Activated T-cell treated with anti-CD3 and anti-CD28 coated beads, Interleukin-2, amount 50 U/mL, for 4 hours (primary cell): ENCODE results near the gene AK2. TPM values are rescaled to one million over a fixed set of nuclear protein-coding genes. Genes with fewer than 3 reads are reported as not detected.
"Not testable (repeated sequence)": the region's sequence is repeated elsewhere in the genome, so short reads cannot be mapped to it uniquely, and the experiment has no call there.

Experiments
- ATAC-seq, 2 donors: fragments of 200-7000 bp; cut with Tn5 transposase; one replicate each; pipeline ENCODE4 v1.10.0; 2021
- DNase-seq: peaks from one replicate; pipeline ENCODE4 v3.0.0-alpha.2; 2020
- H3K27me3 Mint-ChIP-seq: one replicate; pipeline ENCODE4 v1.8.0; 2021; ENCODE audit warnings: low read depth, mixed read lengths
- H3K36me3 Mint-ChIP-seq: one replicate; pipeline ENCODE4 v1.8.0; 2022; ENCODE audit warnings: mixed read lengths; ENCODE audit not compliant: insufficient read depth
- H3K4me1 Mint-ChIP-seq: one replicate; pipeline ENCODE4 v1.8.0; 2021; ENCODE audit warnings: low read depth, mixed read lengths
- H3K4me3 Mint-ChIP-seq: one replicate; pipeline ENCODE4 v1.8.0; 2021; ENCODE audit warnings: mild to moderate bottlenecking, moderate library complexity, mixed read lengths
- H3K9me3 Mint-ChIP-seq: one replicate; pipeline ENCODE4 v1.8.0; 2021; ENCODE audit warnings: mixed read lengths
- total RNA-seq, 3 donors: library from RNA; stranded (reverse); gene quantifications; one replicate each; pipeline ENCODE4 v1.2.1, GENCODE V29; 2021

The AK2 gene
- total RNA-seq, 3 donors from 2014 or later = 320 to 346 (median 334) TPM

DNA sequence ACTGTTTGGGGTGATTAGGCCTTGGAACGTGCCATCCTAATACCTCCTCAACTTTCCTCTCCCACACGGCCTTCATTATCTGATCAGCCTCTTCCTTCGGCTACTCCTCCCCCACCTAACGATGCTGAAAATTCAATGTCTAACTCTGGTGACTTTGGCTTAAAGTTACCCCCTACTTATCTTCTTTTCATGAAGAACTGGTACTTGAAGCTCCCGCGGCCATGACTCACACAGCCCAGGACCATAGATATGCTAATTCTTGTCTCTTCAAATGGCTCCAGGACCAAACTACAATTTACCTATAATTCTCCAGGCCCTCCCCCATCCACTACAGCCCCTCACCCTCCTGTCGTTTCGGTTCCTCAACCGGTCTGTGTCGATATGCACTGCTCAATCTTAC is 28.6 kb upstream of the AK2 start:
- no peak for ATAC-seq
- Mint-ChIP-seq H3K27me3 (peaks cover 2% of the 10 kb centered on the region), H3K4me3 (no peak overlapping the region), H3K36me3 (peaks cover 17% of the 10 kb centered on the region), H3K9me3 (peaks cover 51% of the 10 kb centered on the region), H3K4me1 (no peaks in the 10 kb centered on the region)
- DNase-seq = no peak

DNA sequence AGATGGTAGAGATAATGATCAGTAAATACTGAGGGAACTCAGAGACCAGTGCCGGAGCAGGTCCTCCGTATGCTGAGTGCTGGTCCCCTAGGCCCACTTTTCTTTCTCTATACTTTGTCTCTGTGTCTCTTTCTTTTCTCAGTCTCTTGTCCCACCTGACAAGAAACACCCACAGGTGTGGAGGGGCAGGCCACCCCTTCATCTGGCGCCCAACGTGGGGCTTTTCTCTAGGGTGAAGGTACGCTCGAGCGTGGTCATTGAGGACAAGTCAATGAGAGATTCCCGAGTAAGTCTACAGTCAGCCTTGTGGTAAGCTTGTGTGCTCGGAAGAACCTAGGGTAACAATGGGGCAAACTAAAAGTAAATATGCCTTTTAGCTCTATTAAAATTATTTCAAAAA is 27.6 kb upstream of the AK2 start:
- not testable (repeated sequence) for H3K4me1 Mint-ChIP-seq, ATAC-seq, DNase-seq, H3K4me3 Mint-ChIP-seq, H3K27me3 Mint-ChIP-seq
- H3K9me3 Mint-ChIP-seq = peaks cover 51% of the 10 kb centered on the region
- H3K36me3 Mint-ChIP-seq = peaks cover 17% of the 10 kb centered on the region

DNA sequence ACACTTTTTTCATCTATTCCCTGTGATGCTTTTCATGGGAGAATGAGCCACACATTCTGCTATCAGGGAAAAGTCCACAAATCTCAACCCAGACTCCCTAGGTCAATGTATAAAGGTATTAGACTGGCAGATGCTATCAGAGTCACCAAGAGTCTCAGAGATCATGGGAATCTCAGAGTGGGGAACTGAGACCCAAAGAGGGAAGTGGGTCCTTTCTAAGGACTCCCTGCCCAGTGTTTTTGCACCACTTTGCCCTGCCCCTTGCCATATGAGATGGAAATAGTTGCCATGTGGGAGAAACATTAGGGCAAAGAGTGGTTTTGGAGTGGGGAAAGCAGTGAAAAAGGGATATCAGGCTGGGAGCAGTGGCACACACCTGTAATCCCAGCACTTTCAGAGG is 25.2 kb upstream of the AK2 start:
- no peak overlapping the region for H3K4me3 Mint-ChIP-seq
- DNase-seq = no peak
- no peak for ATAC-seq
- H3K9me3 Mint-ChIP-seq = peaks cover 42% of the 10 kb centered on the region
- no peaks in the 10 kb centered on the region for H3K4me1 Mint-ChIP-seq
- no peaks in the 10 kb centered on the region for H3K27me3 Mint-ChIP-seq
- H3K36me3 Mint-ChIP-seq = peaks cover 12% of the 10 kb centered on the region

DNA sequence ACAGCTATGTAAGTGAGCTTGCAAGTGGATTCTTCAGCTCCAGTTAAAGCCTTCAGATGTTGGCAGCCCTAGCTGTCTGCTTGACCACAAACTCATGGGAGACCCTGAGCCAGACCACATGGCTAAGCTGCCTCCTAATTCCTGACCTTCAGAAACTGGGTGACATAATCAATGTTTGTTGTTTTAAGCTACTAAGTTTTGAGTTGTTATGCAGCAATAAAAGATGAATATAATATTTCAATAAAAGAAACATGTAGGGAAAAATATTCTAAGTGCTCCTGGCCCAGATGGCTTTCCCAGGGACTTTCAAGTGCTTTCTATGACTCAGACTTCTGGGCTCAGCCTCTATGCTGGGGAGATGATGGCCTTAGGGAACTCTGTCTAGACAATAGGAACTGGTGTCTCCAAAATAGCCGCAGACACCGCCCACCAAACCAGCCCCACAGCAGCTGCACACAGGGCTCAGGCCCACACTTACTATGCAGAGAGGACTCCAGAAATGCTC is 23.9 kb upstream of the AK2 start:
- peaks cover 11% of the 10 kb centered on the region for H3K36me3 Mint-ChIP-seq
- peaks cover under 1% of the 10 kb centered on the region for H3K4me1 Mint-ChIP-seq
- peaks cover 30% of the 10 kb centered on the region for H3K9me3 Mint-ChIP-seq
- no peak overlapping the region for H3K4me3 Mint-ChIP-seq
- H3K27me3 Mint-ChIP-seq = no peaks in the 10 kb centered on the region
- no peak for ATAC-seq
- DNase-seq = no peak

DNA sequence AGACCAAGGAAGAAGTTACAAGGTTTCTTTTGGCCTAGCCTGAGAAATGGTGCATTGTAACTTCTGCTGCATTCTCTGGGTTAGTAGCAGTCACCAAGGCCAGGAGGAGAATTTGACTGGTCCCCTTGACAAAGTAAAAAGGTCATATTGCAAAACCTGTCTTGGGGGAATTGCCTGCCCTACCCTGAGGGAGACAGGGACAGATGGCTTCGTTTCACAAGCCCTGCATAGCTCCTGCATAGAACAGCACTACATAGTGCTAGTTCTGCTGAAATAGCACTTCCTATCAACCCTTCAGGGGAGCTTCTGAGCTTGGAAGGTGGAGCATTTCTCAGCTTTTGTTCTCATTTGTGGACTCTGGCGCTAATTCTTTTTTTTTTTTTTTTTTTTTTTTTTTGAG is 20.4 kb upstream of the AK2 start:
- DNase-seq (no peak), ATAC-seq (no peak)
- Mint-ChIP-seq H3K4me1 (peaks cover 2% of the 10 kb centered on the region), H3K4me3 (no peak overlapping the region), H3K9me3 (no peaks in the 10 kb centered on the region), H3K36me3 (no peaks in the 10 kb centered on the region), H3K27me3 (no peaks in the 10 kb centered on the region)

DNA sequence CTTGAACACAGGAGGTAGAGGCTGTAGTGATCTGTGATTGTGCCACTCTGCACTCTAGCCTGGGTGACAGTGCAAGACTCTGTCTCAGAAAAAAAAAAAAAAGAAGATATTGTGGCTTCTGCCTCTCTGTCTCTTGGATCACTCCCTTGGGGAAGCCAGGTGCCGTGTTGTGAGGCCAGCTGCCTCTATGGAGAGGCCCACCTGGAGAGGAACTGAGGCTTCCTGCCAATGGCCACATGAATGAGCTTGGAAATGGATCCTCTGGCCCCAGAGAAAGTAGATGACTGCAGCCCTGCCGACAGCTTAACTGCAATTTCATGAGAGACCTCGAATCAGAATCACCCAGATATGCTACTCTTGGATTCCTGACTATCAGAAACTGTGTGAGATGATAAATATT is 19.7 kb upstream of the AK2 start:
- H3K4me3 Mint-ChIP-seq = no peak overlapping the region
- peaks cover 2% of the 10 kb centered on the region for H3K4me1 Mint-ChIP-seq
- H3K27me3 Mint-ChIP-seq = no peaks in the 10 kb centered on the region
- H3K36me3 Mint-ChIP-seq = no peaks in the 10 kb centered on the region
- no peaks in the 10 kb centered on the region for H3K9me3 Mint-ChIP-seq
- no peak for ATAC-seq
- DNase-seq = no peak

DNA sequence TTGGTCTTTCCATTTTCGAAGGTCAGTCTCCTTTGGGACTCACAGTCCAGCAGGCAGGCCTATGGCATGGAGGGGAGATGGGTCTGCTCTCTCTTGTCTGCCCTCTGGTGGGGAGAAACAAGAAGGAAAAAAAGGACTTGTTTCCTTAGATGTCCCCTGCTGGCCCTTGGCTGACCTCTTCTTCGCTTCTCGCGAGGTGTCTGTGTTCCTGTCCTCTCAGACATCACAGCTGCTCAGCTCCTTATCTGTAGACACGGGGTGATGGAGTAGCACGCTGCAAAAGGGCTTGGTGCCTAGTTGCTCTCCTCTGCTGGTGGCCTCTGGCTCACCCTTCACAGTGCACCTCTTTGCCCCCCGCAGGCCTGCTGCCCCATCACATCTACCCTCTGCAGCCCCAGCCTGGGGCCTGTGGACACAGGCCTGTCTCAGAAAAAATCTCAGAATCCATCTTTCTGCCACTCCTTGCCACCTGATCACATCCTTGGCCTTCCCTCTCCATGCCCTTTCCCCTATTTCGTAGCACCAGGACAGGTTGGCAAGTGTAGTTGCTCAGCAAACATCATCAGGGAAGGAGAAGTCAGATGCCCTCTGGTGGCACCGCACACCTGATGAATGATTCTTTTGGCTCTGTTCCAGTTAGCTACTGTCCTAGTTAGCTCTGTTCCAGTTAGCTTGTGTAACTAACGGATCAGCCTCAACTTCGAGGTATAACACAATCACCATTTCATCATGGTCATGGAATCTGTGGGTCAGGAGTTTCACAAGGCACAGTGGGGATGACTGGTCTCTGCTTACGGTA is 18.7 kb upstream of the AK2 start:
- ATAC-seq (peak; percentile 65 to 71), DNase-seq (no peak)
- no peaks in the 10 kb centered on the region for H3K27me3 Mint-ChIP-seq
- H3K4me1 Mint-ChIP-seq = peaks cover 2% of the 10 kb centered on the region
- no peaks in the 10 kb centered on the region for H3K36me3 Mint-ChIP-seq
- H3K4me3 Mint-ChIP-seq = no peak overlapping the region
- no peaks in the 10 kb centered on the region for H3K9me3 Mint-ChIP-seq

DNA sequence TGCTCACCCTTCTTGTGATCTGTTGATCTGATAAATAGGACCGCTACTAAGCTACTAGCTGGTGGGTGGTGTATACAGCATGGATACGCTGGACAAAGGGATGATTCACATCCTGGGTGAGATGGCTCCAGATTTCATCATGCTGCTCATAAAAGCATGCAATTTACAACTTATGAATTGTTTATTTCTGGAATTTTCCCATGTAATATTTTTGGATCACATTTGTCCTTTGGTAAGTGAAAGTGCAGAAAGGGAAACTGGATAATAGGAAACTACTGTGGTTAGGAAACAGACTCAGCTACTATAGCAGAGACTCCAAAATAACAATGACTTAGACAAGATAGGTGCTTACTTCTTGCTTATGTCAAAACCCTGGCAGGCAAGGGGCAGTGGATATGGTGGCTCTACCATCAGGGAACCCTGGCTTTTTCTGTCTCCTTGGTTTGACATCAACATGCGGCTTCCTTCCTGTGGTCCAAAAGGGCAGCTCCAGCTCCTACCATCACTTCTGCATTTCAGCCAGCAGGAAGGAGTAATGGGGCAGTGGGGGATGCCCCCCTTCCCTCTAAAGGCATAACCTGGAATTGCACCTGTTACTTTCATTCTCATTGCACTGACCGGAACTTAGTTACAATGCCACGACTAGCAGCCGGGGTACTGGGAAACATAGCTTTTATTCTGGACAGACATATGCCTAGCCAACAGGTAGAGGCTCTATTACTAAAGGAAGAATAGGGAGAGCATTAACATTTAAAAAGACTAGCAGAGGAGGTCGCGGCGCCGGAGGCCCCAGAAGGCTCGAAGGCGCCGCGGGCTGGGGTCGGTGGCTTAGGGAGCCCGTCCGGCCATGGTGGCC is 13.8 kb upstream of the AK2 start:
- Mint-ChIP-seq H3K4me3 (no peak overlapping the region), H3K4me1 (peaks cover 8% of the 10 kb centered on the region), H3K27me3 (no peaks in the 10 kb centered on the region), H3K36me3 (no peaks in the 10 kb centered on the region), H3K9me3 (no peaks in the 10 kb centered on the region)
- ATAC-seq (no peak), DNase-seq (no peak)

DNA sequence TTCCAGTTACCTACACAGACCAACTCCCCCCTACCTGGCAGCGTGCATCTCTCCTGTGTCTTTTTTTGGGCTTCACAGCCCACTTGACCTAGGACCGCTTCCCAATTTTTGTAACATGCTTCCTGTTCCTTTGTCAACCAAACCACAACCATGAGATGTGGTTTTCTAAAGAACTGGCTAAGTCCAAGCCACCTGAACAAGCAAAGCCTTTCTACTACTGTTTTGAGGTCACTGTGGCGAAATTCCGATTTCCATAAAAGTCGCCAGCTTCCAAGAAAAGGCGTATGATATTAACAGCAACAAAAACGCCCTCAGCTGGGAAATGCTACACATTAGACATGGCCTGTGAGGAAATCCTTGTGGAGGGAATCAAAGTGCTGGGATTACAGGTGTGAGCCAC is 12.7 kb upstream of the AK2 start:
- Mint-ChIP-seq H3K4me1 (peaks cover 11% of the 10 kb centered on the region), H3K4me3 (no peak overlapping the region), H3K36me3 (no peaks in the 10 kb centered on the region), H3K27me3 (no peaks in the 10 kb centered on the region), H3K9me3 (no peaks in the 10 kb centered on the region)
- no peak for ATAC-seq
- no peak for DNase-seq

DNA sequence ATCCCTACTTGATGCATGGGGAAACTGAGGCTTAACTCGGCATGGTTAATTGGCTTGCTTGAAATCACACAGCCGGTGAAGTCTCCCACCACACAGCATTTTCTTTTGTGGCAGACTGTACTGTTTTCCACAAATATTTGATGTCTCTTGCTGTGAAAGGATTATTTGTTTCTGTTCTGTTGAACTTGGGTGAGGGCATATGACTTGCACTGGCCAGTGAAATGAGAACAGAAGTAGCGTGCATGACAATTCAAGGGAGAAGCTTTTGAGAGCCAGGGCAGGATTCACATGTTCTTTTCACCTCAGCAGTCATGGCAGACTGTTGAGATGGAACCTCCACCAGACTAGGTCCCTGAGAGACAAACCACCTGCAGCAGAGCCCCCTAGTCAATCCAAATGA is 11.7 kb upstream of the AK2 start:
- H3K27me3 Mint-ChIP-seq = no peaks in the 10 kb centered on the region
- DNase-seq (no peak), ATAC-seq (no peak)
- H3K36me3 Mint-ChIP-seq = no peaks in the 10 kb centered on the region
- H3K4me3 Mint-ChIP-seq = no peak overlapping the region
- H3K9me3 Mint-ChIP-seq = no peaks in the 10 kb centered on the region
- peaks cover 11% of the 10 kb centered on the region for H3K4me1 Mint-ChIP-seq

DNA sequence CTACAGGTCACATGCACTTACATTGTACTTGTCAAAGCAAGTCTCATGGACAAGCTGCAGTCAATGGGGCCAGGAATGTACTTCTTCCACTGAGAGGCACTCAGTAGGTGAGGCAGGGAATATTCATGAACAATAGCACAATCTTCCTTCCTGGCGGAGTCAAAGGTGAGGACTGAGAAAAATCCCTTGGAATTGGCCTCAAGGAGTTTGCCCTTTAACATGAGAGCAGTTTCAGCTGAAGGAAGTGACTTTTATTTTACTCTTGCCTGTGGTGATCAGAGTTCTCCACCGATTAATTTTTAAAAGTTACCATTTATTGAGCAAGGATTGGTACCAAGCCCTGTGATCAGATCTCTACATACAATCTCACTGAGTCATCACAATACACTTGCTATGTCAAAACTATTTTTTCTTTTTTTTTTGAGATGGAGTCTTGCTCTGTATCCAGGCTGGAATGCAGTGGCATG is 11.2 kb upstream of the AK2 start:
- ATAC-seq (no peak), DNase-seq (no peak)
- Mint-ChIP-seq H3K27me3 (no peaks in the 10 kb centered on the region), H3K36me3 (no peaks in the 10 kb centered on the region), H3K4me1 (peaks cover 11% of the 10 kb centered on the region), H3K4me3 (no peak overlapping the region), H3K9me3 (no peaks in the 10 kb centered on the region)

DNA sequence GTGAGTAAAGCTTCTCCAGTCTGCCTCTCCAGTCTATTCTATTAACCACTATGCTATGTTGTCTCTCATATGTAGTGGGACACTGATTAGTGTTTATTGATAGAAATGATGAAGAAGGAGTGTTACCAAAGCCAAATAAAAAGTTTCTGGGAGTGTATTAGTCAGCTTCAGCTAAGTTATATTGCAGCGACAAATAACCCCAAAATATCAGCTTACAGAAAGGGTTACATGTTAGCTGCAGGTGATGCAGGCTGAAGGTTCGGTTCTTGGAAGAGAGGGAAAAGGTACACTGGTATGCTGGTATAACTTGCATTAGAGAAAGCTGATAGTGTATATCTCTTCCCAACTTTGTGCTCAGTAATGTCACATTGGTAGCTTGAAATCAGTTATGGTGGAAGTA is 10.6 kb upstream of the AK2 start:
- no peaks in the 10 kb centered on the region for H3K9me3 Mint-ChIP-seq
- no peaks in the 10 kb centered on the region for H3K27me3 Mint-ChIP-seq
- ATAC-seq (no peak), DNase-seq (no peak)
- H3K4me1 Mint-ChIP-seq = peaks cover 11% of the 10 kb centered on the region
- H3K4me3 Mint-ChIP-seq = no peak overlapping the region
- H3K36me3 Mint-ChIP-seq = no peaks in the 10 kb centered on the region

DNA sequence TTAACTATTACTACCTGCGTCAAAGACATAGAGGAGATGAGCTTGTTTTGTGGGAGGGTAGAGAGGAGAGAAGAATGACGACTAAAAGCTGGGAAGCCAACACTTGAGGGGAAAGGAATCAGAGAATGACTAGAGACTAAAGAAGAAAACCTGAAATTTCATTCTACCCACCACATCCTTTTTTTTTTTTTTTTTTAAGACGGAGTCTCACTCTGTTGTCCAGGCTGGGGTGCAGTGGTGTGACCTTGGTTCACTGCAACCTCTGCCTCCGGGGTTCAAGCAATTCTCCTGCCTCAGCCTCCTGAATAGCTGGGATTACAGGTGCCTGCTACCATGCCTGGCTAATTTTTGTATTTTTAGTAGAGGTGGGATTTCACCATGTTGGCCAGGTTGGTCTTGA is 9.6 kb upstream of the AK2 start:
- H3K4me1 Mint-ChIP-seq = peaks cover 11% of the 10 kb centered on the region
- ATAC-seq, DNase-seq, H3K27me3 Mint-ChIP-seq, H3K4me3 Mint-ChIP-seq, H3K9me3 Mint-ChIP-seq, H3K36me3 Mint-ChIP-seq: not testable (repeated sequence)

DNA sequence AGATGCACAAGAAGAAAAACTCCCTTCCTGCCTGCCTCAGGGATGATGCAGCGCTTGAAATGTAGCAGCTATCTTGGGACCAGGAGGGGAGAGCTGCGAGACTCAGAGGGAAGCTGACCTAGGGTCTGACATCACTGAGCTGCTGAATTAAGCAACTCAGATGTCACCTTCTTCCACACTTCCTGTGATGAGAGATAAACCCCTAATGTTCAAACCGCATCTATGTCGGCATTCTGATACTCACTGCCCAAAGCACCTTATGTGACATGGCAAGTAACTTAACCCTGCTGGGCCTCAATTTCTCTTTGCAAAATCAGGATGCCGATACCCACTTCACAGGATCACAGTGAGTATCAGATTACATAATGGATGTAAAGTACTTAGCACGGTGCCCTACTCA is 9.1 kb upstream of the AK2 start:
- H3K36me3 Mint-ChIP-seq = no peaks in the 10 kb centered on the region
- H3K4me3 Mint-ChIP-seq = no peak overlapping the region
- no peaks in the 10 kb centered on the region for H3K9me3 Mint-ChIP-seq
- peak in 1 of 2 donors; percentile 52 for ATAC-seq
- H3K27me3 Mint-ChIP-seq = peaks cover 2% of the 10 kb centered on the region
- DNase-seq = no peak
- peaks cover 11% of the 10 kb centered on the region for H3K4me1 Mint-ChIP-seq

DNA sequence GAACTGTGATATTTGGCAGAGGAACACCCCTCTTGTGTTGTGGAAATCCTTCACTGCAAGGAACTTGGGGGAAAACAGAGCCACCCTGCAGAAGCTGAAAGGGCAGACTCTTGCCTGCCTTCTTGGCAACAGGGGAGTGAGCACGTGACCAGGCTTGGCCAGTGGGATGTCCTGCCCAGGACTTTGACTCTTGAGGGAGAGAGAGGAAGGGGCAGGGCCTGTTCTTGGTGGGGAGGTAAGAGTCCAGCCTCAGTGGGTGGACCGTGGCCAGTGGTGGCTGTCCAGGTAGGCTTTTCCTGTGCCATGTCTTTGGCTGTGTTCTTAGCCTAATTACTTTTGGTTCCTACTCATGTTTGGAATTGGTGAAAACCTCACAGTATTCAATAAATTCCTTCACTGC is 8.6 kb upstream of the AK2 start:
- no peaks in the 10 kb centered on the region for H3K36me3 Mint-ChIP-seq
- peaks cover 2% of the 10 kb centered on the region for H3K27me3 Mint-ChIP-seq
- peaks cover 11% of the 10 kb centered on the region for H3K4me1 Mint-ChIP-seq
- H3K9me3 Mint-ChIP-seq = no peaks in the 10 kb centered on the region
- ATAC-seq (no peak), DNase-seq (no peak)
- no peak overlapping the region for H3K4me3 Mint-ChIP-seq
